HG02840 (cell line): ENCODE measurements around the gene OTULIN.

Experiments used
- ATAC-seq: cut with Tn5 transposase; IDR thresholded peaks from one replicate; pipeline ENCODE4 v1.9.1; 2021; ENCODE audit warnings: mild to moderate bottlenecking, moderate library complexity, moderate number of reproducible peaks; ENCODE audit not compliant: unreplicated experiment, low FRiP score

OTULIN gene

GRCh38 chr5:14667770-14668169 lies 3.3 kb downstream of the OTULIN start:
- ATAC-seq: no peak

GRCh38 chr5:14668181-14668591 lies 3.7 kb downstream of the OTULIN start:
- ATAC-seq: no peak

- no peak for ATAC-seq
Measured at GRCh38 chr5:14669415-14669814, 4.9 kb downstream of the OTULIN start.

GRCh38 chr5:14669975-14670374 lies 5.5 kb downstream of the OTULIN start:
- ATAC-seq: no peak

- ATAC-seq: no peak
Measured at GRCh38 chr5:14671414-14671813, 6.9 kb downstream of the OTULIN start.

- ATAC-seq: no peak
Measured at GRCh38 chr5:14672082-14672481, 7.6 kb downstream of the OTULIN start.

- ATAC-seq: no peak
Measured at GRCh38 chr5:14672484-14673394, 8.2 kb downstream of the OTULIN start.

GRCh38 chr5:14673443-14673842 lies 8.9 kb downstream of the OTULIN start:
- no peak for ATAC-seq

- no peak for ATAC-seq
Measured at GRCh38 chr5:14674983-14675854, 10.7 kb downstream of the OTULIN start.

GRCh38 chr5:14675865-14676300 lies 11.4 kb downstream of the OTULIN start:
- ATAC-seq: peak; percentile 46

- ATAC-seq: peak; percentile 41
Measured at GRCh38 chr5:14676320-14676719, 11.8 kb downstream of the OTULIN start.

- no peak for ATAC-seq
Measured at GRCh38 chr5:14678773-14679334, 14.3 kb downstream of the OTULIN start.

- no peak for ATAC-seq
Measured at GRCh38 chr5:14679595-14679994, 15.1 kb downstream of the OTULIN start.

GRCh38 chr5:14681236-14681752 lies 16.8 kb downstream of the OTULIN start:
- ATAC-seq: no peak

- ATAC-seq: no peak
Measured at GRCh38 chr5:14683906-14684455, 19.5 kb downstream of the OTULIN start.

- no peak for ATAC-seq
Measured at GRCh38 chr5:14684757-14685156, 20.2 kb downstream of the OTULIN start.

GRCh38 chr5:14685757-14686156 lies 21.2 kb downstream of the OTULIN start:
- ATAC-seq: peak; percentile 90

- no peak for ATAC-seq
Measured at GRCh38 chr5:14686517-14686916, 22.0 kb downstream of the OTULIN start.

GRCh38 chr5:14687023-14687665 lies 22.6 kb downstream of the OTULIN start:
- no peak for ATAC-seq

GRCh38 chr5:14693070-14693469 lies 28.6 kb downstream of the OTULIN start:
- ATAC-seq: no peak
